Measurements from ENCODE around the gene SPN.
"Not testable (repeated sequence)": the region's sequence is repeated elsewhere in the genome, so short reads cannot be mapped to it uniquely, and the experiment has no call there.

SPN gene

DNA sequence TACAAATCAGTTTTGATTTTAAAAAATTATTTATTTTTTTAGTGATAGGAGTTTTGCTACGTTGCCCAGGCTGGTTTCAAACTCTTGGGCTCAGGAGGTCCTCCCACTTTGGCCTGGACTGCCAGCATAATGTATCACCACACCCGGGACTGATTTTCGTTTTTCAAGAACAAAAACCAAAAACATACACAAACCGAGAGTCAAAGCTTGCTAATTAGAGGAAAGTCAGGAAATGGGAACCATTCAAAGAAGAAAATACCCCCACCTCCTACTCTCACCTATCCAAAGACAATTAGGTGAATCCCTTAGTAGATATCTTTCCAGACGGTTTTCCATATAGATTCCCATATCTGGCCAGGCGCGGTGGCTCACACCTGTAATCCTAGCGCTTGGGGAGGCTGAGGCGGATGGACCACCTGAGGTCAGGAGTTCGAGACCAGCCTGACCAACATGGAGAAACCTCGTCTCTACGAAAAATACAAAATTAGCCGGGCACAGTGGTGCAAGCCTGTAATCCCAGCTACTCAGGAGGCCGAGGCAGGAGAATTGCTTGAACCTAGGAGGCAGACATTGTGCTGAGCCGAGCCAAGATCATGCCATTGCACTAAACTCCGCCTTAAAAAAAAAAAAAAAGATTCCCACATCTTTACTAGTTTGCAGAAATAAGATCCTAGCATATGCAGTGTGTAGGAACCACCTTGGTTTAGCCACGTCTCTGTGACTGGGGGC lies 883 bp upstream of the SPN start:
- TF ChIP-seq, protein P1, sequence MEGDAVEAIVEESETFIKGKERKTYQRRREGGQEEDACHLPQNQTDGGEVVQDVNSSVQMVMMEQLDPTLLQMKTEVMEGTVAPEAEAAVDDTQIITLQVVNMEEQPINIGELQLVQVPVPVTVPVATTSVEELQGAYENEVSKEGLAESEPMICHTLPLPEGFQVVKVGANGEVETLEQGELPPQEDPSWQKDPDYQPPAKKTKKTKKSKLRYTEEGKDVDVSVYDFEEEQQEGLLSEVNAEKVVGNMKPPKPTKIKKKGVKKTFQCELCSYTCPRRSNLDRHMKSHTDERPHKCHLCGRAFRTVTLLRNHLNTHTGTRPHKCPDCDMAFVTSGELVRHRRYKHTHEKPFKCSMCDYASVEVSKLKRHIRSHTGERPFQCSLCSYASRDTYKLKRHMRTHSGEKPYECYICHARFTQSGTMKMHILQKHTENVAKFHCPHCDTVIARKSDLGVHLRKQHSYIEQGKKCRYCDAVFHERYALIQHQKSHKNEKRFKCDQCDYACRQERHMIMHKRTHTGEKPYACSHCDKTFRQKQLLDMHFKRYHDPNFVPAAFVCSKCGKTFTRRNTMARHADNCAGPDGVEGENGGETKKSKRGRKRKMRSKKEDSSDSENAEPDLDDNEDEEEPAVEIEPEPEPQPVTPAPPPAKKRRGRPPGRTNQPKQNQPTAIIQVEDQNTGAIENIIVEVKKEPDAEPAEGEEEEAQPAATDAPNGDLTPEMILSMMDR (conservative IDR thresholded peaks at IDR 0.05; ENCODE audit: low read depth, low read length) = no peak
- no peak for DNase-seq (ENCODE audit: low read depth)

DNA sequence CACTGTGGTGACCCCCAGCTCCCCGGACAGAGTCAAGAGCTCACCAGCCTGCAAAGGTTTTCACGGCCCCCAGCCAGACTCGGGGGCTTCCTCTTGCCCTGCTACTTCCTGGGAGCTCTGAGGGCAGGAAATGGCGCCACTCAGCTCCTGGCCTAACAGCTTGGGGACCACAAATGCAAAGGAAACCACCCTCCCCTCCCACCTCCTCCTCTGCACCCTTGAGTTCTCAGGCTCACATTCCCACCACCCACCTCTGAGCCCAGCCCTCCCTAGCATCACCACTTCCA lies 375 bp upstream of the SPN start:
- H3K4me3 ChIP-seq (ENCODE audit: low read depth, low read length) = no peak overlapping the region
- TF ChIP-seq, protein P1 (conservative IDR thresholded peaks at IDR 0.05; ENCODE audit: low read depth, low read length) = no peak
- no peak for DNase-seq (ENCODE audit: low read depth)

More for the DNA sequence above, 883 bp upstream of the SPN start:
- H3K4me3 ChIP-seq (ENCODE audit: low read depth, low read length) = no peak overlapping the region

DNA sequence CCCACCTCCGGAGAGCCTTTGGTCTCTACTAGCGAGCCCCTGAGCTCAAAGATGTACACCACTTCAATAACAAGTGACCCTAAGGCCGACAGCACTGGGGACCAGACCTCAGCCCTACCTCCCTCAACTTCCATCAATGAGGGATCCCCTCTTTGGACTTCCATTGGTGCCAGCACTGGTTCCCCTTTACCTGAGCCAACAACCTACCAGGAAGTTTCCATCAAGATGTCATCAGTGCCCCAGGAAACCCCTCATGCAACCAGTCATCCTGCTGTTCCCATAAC lies 702 bp downstream of the SPN start:
- H3K4me3 ChIP-seq (ENCODE audit: low read depth, low read length) = no peak overlapping the region
- DNase-seq (ENCODE audit: low read depth) = no peak
- TF ChIP-seq, protein P1 (conservative IDR thresholded peaks at IDR 0.05; ENCODE audit: low read depth, low read length) = no peak

DNA sequence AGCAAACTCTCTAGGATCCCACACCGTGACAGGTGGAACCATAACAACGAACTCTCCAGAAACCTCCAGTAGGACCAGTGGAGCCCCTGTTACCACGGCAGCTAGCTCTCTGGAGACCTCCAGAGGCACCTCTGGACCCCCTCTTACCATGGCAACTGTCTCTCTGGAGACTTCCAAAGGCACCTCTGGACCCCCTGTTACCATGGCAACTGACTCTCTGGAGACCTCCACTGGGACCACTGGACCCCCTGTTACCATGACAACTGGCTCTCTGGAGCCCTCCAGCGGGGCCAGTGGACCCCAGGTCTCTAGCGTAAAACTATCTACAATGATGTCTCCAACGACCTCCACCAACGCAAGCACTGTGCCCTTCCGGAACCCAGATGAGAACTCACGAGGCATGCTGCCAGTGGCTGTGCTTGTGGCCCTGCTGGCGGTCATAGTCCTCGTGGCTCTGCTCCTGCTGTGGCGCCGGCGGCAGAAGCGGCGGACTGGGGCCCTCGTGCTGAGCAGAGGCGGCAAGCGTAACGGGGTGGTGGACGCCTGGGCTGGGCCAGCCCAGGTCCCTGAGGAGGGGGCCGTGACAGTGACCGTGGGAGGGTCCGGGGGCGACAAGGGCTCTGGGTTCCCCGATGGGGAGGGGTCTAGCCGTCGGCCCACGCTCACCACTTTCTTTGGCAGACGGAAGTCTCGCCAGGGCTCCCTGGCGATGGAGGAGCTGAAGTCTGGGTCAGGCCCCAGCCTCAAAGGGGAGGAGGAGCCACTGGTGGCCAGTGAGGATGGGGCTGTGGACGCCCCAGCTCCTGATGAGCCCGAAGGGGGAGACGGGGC lies 1.3 kb downstream of the SPN start:
- TF ChIP-seq, protein P1 (conservative IDR thresholded peaks at IDR 0.05; ENCODE audit: low read depth, low read length) = no peak
- DNase-seq (ENCODE audit: low read depth) = no peak
- H3K4me3 ChIP-seq (ENCODE audit: low read depth, low read length) = no peak overlapping the region

DNA sequence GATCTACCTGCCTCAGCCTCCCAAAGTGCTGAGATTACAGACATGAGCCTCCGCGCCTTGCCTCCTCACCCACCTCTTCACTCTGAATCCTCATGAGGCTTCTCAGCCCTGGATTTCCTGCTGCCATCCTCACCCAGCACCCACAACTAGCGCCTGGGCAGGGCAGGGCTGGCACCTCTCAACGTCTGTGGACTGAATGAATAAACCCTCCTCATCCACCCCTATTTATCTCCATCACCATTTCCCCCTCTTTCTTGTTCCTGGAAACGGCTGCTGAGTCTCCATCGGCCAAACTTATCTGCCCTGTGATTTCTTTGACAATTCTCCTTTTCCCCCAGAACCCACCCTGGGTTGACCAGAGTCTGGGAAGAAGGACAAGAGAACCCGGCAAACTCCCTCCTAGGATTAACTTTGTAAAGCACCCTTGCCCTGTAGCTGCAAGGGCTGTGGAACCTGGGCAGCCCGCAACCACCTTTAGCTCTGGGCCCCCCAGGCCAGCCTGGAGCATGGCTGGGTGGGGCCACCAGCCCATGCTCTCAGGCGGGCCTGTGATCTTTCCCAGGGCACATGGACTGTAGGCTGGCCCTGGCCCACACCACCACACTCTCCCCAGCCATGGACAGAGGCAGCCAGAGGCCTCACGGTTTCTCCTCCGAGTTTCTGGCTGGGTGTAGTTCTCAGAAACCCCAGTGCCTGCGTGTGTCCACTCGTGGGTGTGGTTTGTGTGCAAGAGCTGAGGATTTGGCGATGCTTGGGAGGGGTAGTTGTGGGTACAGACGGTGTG lies 2.4 kb downstream of the SPN start:
- TF ChIP-seq, protein P1 (conservative IDR thresholded peaks at IDR 0.05; ENCODE audit: low read depth, low read length) = no peak
- no peak overlapping the region for H3K4me3 ChIP-seq (ENCODE audit: low read depth, low read length)
- DNase-seq (ENCODE audit: low read depth) = no peak

DNA sequence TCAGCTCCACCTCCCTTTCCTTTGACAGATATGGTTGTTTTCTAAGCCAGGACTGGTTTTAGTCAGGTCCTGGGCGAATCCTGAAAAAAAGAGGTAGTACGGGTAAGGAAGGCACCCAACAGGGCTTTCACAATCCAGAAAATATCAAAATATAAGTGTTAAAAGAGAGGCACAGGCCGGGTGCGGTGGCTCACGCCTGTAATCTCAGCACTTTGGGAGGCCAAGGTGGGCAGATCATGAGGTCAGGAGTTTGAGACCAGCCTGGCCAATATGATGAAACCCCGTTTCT lies 4.2 kb downstream of the SPN start:
- not testable (repeated sequence) for DNase-seq (ENCODE audit: low read depth); H3K4me3 ChIP-seq (ENCODE audit: low read depth, low read length)

DNA sequence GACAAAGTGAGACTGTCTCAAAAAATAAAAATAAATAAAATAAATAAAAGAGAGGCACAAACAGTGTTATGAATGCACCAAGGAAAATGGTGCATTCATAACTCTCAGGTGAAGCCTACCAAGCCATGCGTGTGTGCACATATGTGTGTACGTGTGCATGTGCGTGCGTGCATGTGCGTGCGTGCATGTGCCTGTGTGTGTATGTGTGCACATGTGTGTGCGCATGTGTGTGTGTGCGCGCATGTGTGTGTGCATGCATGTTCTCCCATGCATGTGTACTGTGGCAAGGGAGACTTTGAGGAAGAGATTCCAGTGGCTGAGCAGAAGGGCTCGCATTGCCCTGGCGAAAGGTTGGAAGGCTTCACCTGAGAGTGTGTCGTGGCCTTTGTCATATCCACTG lies 4.7 kb downstream of the SPN start:
- no peak overlapping the region for H3K4me3 ChIP-seq (ENCODE audit: low read depth, low read length)
- TF ChIP-seq, protein P1 (conservative IDR thresholded peaks at IDR 0.05; ENCODE audit: low read depth, low read length) = no peak
- no peak for DNase-seq (ENCODE audit: low read depth)
